ENCODE measurements around the gene MDGA2.

GRCh38 chr14:47277703-47278102 is 397.7 kb downstream of the MDGA2 start:
- TF ChIP-seq CTCF (IDR thresholded peaks at IDR 0.05) = no peak
- TF ChIP-seq POLR2A (IDR thresholded peaks at IDR 0.05) = no peak

Data from heart left ventricle (tissue), 13 donors.